Psoas muscle (tissue), 8 donors: Measurements from ENCODE around the gene ABCB7. TPM values are rescaled to one million over a fixed set of nuclear protein-coding genes. Genes with fewer than 3 reads are reported as not detected.

Experiments
- ATAC-seq, 4 donors: fragments of 200-7000 bp; cut with Tn5 transposase; one replicate each; pipeline ENCODE4 v1.9.1; 2020; ENCODE audit warnings: moderate library complexity in 3 of 4, mild to moderate bottlenecking in 2 of 4
- DNase-seq, 2 donors: peaks; one replicate each; pipeline ENCODE4 v3.0.0-alpha.2; 2020
- H3K27ac ChIP-seq: fragments of 200-600 bp; one replicate; pipeline ENCODE4 v1.8.0; 2022
- H3K27me3 ChIP-seq, 3 donors: fragments of 200-600 bp in 1 of 3; one replicate each; pipeline versions ENCODE4 v1.6.1 to v1.8.0; 2013 to 2022; ENCODE audit warnings: low read length in 2 of 3, mild to moderate bottlenecking in 2 of 3, moderate library complexity in 1 of 3; ENCODE audit not compliant: insufficient read depth in 3 of 3
- H3K36me3 ChIP-seq, 2 donors: fragments of 200-600 bp in 1 of 2; one replicate each; pipeline versions ENCODE4 v1.6.1 to v1.8.0; 2013 to 2022; ENCODE audit warnings: low read depth in 1 of 2, mild to moderate bottlenecking in 1 of 2, moderate library complexity in 1 of 2; ENCODE audit not compliant: insufficient read depth in 1 of 2
- H3K4me1 ChIP-seq: fragments of 200-600 bp; one replicate; pipeline ENCODE4 v1.8.0; 2022
- H3K4me3 ChIP-seq: fragments of 200-600 bp; one replicate; pipeline ENCODE4 v1.8.0; 2022; ENCODE audit warnings: mild to moderate bottlenecking
- H3K9me3 ChIP-seq: fragments of 200-600 bp; one replicate; pipeline ENCODE4 v1.8.0; 2022
- WGBS, 3 donors: extraction: QIAGEN DNeasy Blood & Tissue Kit; methylation state at CpG; one replicate each; pipeline versions ENCODE4 v1.1.6 to v1.1.7; 2013; 5-methylcytosine and 5-hydroxymethylcytosine counted together
- intact Hi-C, 2 donors: fragments of 100-400 bp; cut with DNase I; formaldehyde crosslinking; loops; one replicate each; pipeline versions ENCODE4 v1.11.0 to v1.14.2; 2022
- polyA plus RNA-seq, 3 donors: library from polyadenylated mRNA; stranded (reverse); fragments of 200-250 nt; gene quantifications; one replicate each; pipeline ENCODE4 v1.2.3, GENCODE V29; 2013
- total RNA-seq, 4 donors: library from RNA; stranded (reverse); fragmentation: NEBNext Ultra II Directional in 2 of 4; extraction: Animal tissue kit (Norgen Biotek cat#: 25700) in 2 of 4; gene quantifications; one replicate each; pipeline versions ENCODE4 v1.2.1 to v1.2.4, GENCODE V29; 2021 to 2023
- TF ChIP-seq, protein P1 (sequence below): fragments of 200-600 bp; IDR thresholded peaks from one replicate; pipeline ENCODE4 v1.8.0; 2022; ENCODE audit warnings: antibody characterized with exemption
- donor health status: healthy with polysubstance abuse.
- donor health status: DM: no; HTN: no; CAD: no; lungs with moderate emphysema.
- donor health status: Bipolar disorder and iron deficiency.
- donor health status: healthy.
- donor health status: DM: yes; HTN: yes; CAD: no.
- donor health status: DM: no; HTN: no; CAD: no.
- donor health status: DM: no; HTN: no; CAD: no.
- donor health status: DM: yes; HTN: yes; CAD: no.

Gene ABCB7
- total and polyA plus RNA-seq, 7 donors, result 9.1 to 39.6 (median 23.6) TPM

DNA sequence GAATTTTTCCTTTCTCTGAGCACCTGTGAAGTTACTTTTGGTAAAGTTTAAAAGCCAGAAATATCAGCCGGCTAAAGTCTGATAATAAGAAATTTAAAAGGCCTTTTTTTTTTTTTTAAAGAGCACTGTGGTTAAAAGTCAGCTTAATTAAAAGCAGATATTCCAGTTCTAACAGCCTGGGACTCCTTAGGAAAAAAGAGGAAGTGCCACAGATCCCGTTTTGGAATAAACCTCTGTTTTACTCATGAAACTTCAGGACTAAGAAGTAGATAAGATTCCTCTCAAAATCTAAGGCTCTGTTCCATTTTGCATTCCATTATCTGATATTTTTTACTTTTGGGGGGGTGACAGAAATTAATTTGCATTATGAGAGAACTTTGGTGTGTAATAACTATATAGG lies 37.8 kb downstream of the ABCB7 start:
- Histone ChIP-seq H3K27ac (no peak overlapping the region), H3K36me3 (no peaks in the 10 kb centered on the region), H3K4me3 (no peak overlapping the region), H3K4me1 (no peaks in the 10 kb centered on the region), H3K9me3 (no peaks in the 10 kb centered on the region), H3K27me3 (no peaks in the 10 kb centered on the region)
- 54 to 69% (median 57%) methylated on average over 2 of the region's 2 CpGs for WGBS, 3 donors
- ATAC-seq (no peak), DNase-seq (no peak)
- intact Hi-C loops, result no loop called here
- TF ChIP-seq, protein P1, sequence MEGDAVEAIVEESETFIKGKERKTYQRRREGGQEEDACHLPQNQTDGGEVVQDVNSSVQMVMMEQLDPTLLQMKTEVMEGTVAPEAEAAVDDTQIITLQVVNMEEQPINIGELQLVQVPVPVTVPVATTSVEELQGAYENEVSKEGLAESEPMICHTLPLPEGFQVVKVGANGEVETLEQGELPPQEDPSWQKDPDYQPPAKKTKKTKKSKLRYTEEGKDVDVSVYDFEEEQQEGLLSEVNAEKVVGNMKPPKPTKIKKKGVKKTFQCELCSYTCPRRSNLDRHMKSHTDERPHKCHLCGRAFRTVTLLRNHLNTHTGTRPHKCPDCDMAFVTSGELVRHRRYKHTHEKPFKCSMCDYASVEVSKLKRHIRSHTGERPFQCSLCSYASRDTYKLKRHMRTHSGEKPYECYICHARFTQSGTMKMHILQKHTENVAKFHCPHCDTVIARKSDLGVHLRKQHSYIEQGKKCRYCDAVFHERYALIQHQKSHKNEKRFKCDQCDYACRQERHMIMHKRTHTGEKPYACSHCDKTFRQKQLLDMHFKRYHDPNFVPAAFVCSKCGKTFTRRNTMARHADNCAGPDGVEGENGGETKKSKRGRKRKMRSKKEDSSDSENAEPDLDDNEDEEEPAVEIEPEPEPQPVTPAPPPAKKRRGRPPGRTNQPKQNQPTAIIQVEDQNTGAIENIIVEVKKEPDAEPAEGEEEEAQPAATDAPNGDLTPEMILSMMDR, result no peak

DNA sequence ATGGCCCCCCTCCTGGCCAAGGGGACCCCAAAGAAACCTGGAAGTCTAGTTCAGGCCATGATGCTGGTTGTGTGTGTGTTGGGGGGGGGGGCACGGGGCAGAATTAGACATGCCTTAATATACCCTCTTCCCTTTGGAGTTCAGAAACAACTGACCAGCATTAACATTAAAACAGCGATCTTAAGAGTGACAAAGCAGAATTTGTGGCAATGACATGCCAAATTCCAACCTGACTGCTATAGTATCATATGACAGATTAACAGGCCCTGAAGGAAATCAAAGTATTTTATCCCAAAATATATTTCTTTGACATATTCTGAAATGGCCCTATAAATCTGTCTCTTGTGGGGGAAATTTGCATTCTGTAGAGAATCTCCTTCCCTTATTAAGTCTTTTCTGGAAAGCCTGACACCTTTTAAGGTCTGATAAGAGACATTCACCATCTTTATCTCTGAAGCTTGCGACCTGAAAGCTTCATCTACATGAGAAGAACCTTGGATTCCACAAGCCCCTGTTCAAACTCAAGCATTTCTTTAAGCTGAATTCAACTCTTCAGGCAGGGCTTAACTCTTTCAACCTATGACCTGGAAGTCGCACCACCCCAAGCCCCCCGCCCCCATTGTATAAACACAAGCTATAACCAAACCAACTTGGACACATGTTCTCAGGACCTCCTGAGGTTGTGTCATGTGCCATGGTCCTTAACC lies 40.2 kb downstream of the ABCB7 start:
- Histone ChIP-seq H3K36me3 (no peaks in the 10 kb centered on the region), H3K9me3 (no peaks in the 10 kb centered on the region), H3K4me3 (no peak overlapping the region), H3K27ac (no peak overlapping the region), H3K4me1 (no peaks in the 10 kb centered on the region), H3K27me3 (no peaks in the 10 kb centered on the region)
- WGBS, 3 donors, result 62 to 73% (median 72%) methylated on average over 5 of the region's 5 CpGs
- DNase-seq (no peak), ATAC-seq (no peak)
- intact Hi-C loops, result no loop called here
- TF ChIP-seq, protein P1, result no peak

- Histone ChIP-seq H3K36me3 (no peaks in the 10 kb centered on the region), H3K4me3 (no peak overlapping the region), H3K4me1 (no peaks in the 10 kb centered on the region), H3K27me3 (no peaks in the 10 kb centered on the region), H3K9me3 (no peaks in the 10 kb centered on the region), H3K27ac (no peak overlapping the region)
- intact Hi-C loops, result no loop called here
- TF ChIP-seq, protein P1, result no peak
- ATAC-seq (no peak), DNase-seq (no peak)
- 86 to 99% (median 97%) methylated on average over 3 of the region's 3 CpGs for WGBS, 3 donors
These were observed 41.4 kb downstream of the ABCB7 start for GRCh38 chrX:75114638-75115037.

GRCh38 chrX:75113664-75114063 lies 42.4 kb downstream of the ABCB7 start:
- WGBS, 3 donors, result 89 to 98% (median 92%) methylated on average over 1 of the region's 1 CpG
- H3K27me3 ChIP-seq, result no peaks in the 10 kb centered on the region
- no peak for DNase-seq
- no peak overlapping the region for H3K4me3 ChIP-seq
- ATAC-seq, result no peak
- H3K27ac ChIP-seq, result no peak overlapping the region
- TF ChIP-seq, protein P1, result no peak
- H3K36me3 ChIP-seq, result no peaks in the 10 kb centered on the region
- intact Hi-C loops, result no loop called here
- H3K9me3 ChIP-seq, result no peaks in the 10 kb centered on the region
- H3K4me1 ChIP-seq, result no peaks in the 10 kb centered on the region
